GM18511 (cell line): ENCODE data around the gene GNPDA1.
"Not testable (repeated sequence)": the region's sequence is repeated elsewhere in the genome, so short reads cannot be mapped to it uniquely, and the experiment has no call there.

Source experiments
- ATAC-seq: cut with Tn5 transposase; IDR thresholded peaks from one replicate; pipeline ENCODE4 v1.9.1; 2021; ENCODE audit warnings: mild to moderate bottlenecking, moderate library complexity; ENCODE audit not compliant: unreplicated experiment

GNPDA1 gene

GRCh38 chr5:142012792-142013388 is at the start of gene GNPDA1:
GNPDA1 (minus strand) TSS chr5:142013027; CDS start chr5:142012035, 992 bp downstream.
- ATAC-seq: peak; percentile 58

DNA sequence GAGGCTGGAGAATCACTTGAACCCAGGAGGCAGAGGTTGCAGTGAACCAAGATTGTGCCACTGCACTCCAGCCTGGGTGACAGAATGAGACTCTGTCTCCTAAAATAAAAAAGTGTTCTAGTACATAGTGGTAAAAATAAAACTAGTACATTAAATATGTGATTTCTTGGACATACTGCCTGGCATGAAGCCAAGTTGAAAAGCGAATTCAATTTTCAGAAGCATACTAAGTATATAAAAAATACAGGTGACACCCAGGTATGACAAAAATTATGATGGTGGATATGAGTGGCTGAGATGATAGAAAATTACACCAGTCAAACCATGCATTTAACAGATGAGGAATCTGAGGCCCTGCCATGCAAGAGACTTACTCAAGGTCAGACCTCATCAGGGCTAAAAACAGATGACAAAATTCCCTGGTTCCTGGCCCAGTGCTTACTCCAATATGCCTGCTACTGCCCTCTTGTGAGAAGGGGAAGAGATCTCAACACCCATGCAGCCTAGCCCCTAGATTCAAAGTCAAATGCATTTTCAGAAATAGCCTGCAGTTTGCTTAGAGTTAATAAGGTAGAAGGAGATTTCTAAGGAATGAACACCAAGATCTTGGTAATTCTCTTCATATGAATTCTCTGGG is 46.6 kb upstream of the GNPDA1 start:
- ATAC-seq: no peak

GRCh38 chr5:142057697-142058056 is 44.9 kb upstream of the GNPDA1 start:
- ATAC-seq: no peak

DNA sequence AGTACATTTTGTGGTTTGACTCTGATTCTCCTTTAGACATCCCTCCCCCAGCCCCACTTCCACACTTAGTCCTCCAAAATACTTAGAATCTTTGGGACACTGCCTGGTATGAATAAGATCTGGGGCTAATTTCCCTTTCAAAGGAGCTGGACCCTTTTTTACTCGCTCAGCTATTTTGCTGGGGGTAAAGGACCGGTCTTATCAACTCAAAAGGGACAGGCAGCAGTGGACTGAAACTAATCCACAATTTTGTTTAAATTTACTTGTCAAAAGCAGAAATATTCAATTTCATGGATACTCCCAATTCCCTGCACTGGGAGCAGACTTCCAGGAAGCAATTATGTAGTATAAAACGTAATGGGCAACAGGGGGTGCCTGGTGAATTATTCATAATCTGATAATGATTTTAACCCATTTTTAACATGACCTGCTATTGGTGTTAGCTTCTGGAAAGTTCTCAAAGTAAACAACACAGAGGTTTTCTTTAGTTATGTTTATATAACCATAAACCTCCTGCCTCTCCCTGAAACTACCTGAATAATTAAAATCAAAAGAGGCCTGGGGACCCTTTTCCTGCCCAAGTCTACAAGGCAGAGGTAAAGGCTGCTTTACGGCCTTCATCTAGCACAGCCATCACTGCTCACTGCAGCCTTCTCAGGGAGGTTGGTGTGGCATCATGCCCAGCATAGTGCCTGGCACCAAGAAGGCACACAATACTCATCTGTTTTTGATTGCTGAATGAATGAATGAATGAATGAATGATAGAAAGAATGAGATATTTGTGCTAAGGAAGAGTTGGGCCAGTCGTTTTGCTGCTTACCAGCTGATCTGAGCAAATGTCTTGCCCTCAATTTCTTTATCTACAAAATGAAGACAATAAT is 44.2 kb upstream of the GNPDA1 start:
- no peak for ATAC-seq

DNA sequence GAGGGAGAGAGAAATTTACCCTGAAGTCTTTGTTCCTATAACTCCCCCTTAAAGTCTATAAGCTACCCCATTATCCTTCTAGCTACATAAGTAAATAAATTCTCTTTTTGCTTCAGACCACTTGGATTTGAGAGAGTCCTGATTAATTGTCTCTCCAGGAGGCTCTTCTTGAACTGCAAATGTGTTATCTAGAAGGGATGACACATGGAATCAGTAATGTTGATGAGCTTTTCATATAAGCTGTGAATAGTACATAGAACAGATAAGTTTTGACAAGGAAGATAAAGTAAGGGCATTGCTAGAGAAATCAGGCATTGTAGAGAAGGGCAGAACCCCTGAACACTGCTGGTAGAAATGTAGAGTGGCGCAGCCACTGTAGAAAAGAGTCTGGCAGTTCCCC is 42.5 kb upstream of the GNPDA1 start:
- ATAC-seq: no peak

DNA sequence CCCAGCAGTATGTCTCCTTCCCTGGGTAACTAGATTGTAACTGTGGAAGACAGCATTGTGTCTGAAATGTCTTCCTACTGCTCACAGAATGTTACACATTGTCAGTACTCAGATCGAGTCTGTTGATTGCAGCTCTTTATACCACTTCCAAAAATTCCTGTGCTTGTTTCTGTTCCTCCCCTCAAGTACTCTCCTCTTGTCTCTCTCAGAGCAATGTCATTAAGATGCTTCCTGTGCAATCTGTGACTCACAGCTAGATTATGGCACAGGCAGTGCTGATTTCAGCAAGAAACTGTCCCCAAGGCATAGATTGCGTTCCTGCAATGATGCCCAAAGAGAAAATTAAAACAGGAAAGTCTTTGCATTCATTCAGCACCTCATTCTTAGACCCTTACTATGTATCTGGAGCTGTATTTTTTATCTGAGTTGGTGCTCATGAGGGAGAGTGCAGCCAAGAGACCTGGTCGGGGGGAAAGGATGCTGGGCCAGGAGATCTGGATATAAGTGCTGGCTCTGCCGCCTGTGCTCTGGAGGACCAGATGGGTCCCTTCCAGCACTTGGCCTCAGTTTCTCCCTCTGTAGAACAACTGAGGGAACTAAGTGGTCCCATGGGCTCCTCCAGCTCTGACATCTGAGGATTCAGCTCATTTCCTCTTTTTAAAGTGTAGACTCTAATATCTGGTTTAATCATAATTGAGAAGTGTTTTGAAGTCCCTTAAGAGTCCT is 40.8 kb upstream of the GNPDA1 start:
- ATAC-seq: no peak

- ATAC-seq: not testable (repeated sequence)
Measured at GRCh38 chr5:142052026-142052425, 39.2 kb upstream of the GNPDA1 start.

DNA sequence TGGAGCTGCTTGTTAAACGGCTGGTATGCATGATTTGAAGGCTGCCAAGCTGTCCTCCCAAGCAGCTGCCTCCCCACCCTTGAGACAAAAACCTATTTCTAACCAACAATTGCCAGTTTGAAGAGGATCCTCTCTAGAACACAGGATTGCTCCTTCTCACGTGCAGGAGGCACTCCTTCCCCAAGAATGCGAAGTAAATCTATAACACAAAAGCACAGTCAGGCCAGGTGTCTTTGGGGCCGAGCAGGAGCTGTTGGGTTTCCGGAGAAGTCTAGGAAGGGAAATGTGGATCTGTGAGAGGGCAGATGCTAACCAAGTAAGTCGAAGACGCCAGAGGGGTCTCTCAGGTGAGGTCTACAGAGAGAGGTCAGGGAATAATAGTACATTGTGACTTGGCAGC is 35.4 kb upstream of the GNPDA1 start:
- no peak for ATAC-seq

GRCh38 chr5:142046191-142046590 is 33.4 kb upstream of the GNPDA1 start:
- no peak for ATAC-seq

- ATAC-seq: not testable (repeated sequence)
Measured at GRCh38 chr5:142040881-142041280, 28.1 kb upstream of the GNPDA1 start.

DNA sequence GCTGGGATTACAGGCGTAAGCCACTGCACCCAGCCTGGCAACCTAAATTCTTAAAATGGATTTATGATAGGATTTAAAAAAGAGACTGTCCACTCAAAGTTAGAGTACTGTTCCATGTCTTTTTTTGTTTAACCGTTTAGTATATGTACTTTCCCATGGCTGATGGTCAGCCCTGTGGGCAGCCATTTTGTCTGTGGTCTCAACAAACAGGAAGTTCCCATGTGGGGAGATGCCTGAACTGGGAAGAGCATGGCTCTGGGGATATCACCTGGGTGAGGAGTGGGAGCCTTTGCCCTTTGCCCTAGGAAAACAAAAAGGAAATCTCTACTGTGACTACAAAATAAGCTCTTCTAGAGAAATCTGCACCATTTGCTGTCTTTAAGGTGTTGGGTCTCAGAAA is 27.5 kb upstream of the GNPDA1 start:
- no peak for ATAC-seq

GRCh38 chr5:142038735-142039134 is 25.9 kb upstream of the GNPDA1 start:
- no peak for ATAC-seq

DNA sequence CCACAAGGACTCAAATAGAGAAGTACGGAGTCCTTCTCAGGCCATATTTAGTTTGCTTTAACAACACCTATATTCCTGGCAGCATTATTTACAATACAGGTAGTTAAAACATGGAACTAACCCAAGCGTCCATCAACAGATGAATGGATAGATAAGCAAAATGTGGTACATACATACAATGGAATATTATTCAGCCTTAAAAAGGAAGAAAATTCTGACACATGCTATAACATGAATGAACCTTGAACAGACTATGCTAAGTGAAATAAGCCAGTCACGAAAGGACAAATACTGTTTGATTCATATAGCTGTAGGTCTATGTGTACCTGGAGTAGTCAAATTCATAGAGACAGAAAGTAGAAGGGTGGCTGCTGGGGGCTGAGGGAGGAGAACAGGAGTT is 24.8 kb upstream of the GNPDA1 start:
- not testable (repeated sequence) for ATAC-seq

- no peak for ATAC-seq
Measured at GRCh38 chr5:142036918-142037317, 24.1 kb upstream of the GNPDA1 start.

GRCh38 chr5:142034994-142035393 is 22.2 kb upstream of the GNPDA1 start:
- ATAC-seq: no peak

GRCh38 chr5:142033632-142034567 is 21.1 kb upstream of the GNPDA1 start:
- not testable (repeated sequence) for ATAC-seq

GRCh38 chr5:142032747-142033631 is 20.2 kb upstream of the GNPDA1 start:
- no peak for ATAC-seq

DNA sequence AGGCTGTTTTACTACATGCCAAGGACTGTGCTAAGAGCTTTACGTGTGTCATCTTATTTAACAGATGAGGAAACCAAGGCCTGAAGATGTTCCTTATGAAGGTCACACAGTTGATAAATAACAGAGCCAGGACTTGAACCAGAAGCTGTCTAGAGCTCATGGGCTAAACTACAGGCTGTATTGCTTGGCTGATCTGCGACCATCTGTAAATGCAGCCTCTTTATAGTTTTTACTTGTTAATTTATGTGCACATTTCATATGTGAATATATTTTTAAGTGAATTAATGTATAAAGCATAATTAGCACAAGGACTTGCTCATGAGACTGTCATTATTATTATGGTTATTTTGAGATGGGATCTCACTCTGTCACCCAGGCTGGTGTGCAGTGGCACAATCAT is 19.3 kb upstream of the GNPDA1 start:
- ATAC-seq: no peak

- no peak for ATAC-seq
Measured at GRCh38 chr5:142025637-142026036, 12.8 kb upstream of the GNPDA1 start.
